Type B pancreatic cell (in vitro differentiated cells): ENCODE results near the gene FOXP4. TPM values are rescaled to one million over a fixed set of nuclear protein-coding genes. Genes with fewer than 3 reads are reported as not detected.

Experiments
- DNase-seq: peaks from one replicate; pipeline ENCODE4 v3.0.0; 2021; ENCODE audit warnings: mixed read lengths; ENCODE audit not compliant: unreplicated experiment; ENCODE audit errors: extremely low spot score
- H3K27ac Mint-ChIP-seq: 2 replicates; pipeline ENCODE4 v1.8.0; 2021; ENCODE audit warnings: mild to moderate bottlenecking, mixed read lengths
- H3K27me3 Mint-ChIP-seq: 2 replicates; pipeline ENCODE4 v1.8.0; 2021; ENCODE audit warnings: mixed read lengths
- H3K36me3 Mint-ChIP-seq: 2 replicates; pipeline ENCODE4 v1.8.0; 2021; ENCODE audit warnings: mixed read lengths
- H3K4me1 Mint-ChIP-seq: one replicate; pipeline ENCODE4 v1.8.0; 2021; ENCODE audit warnings: mixed read lengths; ENCODE audit not compliant: unreplicated experiment
- H3K4me3 Mint-ChIP-seq: 2 replicates; pipeline ENCODE4 v1.8.0; 2021; ENCODE audit warnings: mild to moderate bottlenecking, mixed read lengths
- H3K9me3 Mint-ChIP-seq: 2 replicates; pipeline ENCODE4 v1.8.0; 2021; ENCODE audit warnings: mixed read lengths
- CTCF ChIP-seq: fragments of 200-600 bp; sonication (generic); conservative IDR thresholded peaks from 2 replicates; pipeline ENCODE4 v1.5.0; 2021; ENCODE audit warnings: antibody characterized with exemption, mild to moderate bottlenecking
- total RNA-seq: library from RNA; stranded (reverse); gene quantifications from 2 replicates; pipeline ENCODE4 v1.2.1, GENCODE V29; 2021; ENCODE audit warnings: low replicate concordance

The FOXP4 gene
- total RNA-seq, 1 donor from 2014 or later, result 100 TPM

- Mint-ChIP-seq H3K4me3 (no peak overlapping the region), H3K27me3 (no peaks in the 10 kb centered on the region), H3K27ac (peak overlapping the region; percentile 77)
Observed at GRCh38 chr6:41623330-41623729, 77.1 kb downstream of the FOXP4 start.

GRCh38 chr6:41624621-41625380 is 78.6 kb downstream of the FOXP4 start:
- no peaks in the 10 kb centered on the region for H3K27me3 Mint-ChIP-seq
- no peaks in the 10 kb centered on the region for H3K9me3 Mint-ChIP-seq
- no peak for TF ChIP-seq CTCF
- H3K4me1 Mint-ChIP-seq, result peaks cover 37% of the 10 kb centered on the region
- no peak for DNase-seq
- H3K27ac Mint-ChIP-seq, result no peak overlapping the region
- no peaks in the 10 kb centered on the region for H3K36me3 Mint-ChIP-seq
- no peak overlapping the region for H3K4me3 Mint-ChIP-seq

More at GRCh38 chr6:41623330-41623729, 77.1 kb downstream of the FOXP4 start:
- TF ChIP-seq CTCF, result no peak
- no peak for DNase-seq
- H3K36me3 Mint-ChIP-seq, result no peaks in the 10 kb centered on the region
- H3K9me3 Mint-ChIP-seq, result no peaks in the 10 kb centered on the region
- H3K4me1 Mint-ChIP-seq, result peaks cover 43% of the 10 kb centered on the region

- Mint-ChIP-seq H3K4me1 (peaks cover 37% of the 10 kb centered on the region), H3K36me3 (no peaks in the 10 kb centered on the region), H3K27ac (no peak overlapping the region), H3K27me3 (no peaks in the 10 kb centered on the region), H3K4me3 (no peak overlapping the region), H3K9me3 (no peaks in the 10 kb centered on the region)
- TF ChIP-seq CTCF, result no peak
- DNase-seq, result no peak
Observed at GRCh38 chr6:41625442-41625841, 79.3 kb downstream of the FOXP4 start.

- no peak for DNase-seq
- TF ChIP-seq CTCF, result no peak
- no peak overlapping the region for H3K4me3 Mint-ChIP-seq
- H3K9me3 Mint-ChIP-seq, result no peaks in the 10 kb centered on the region
- H3K27me3 Mint-ChIP-seq, result no peaks in the 10 kb centered on the region
- H3K36me3 Mint-ChIP-seq, result no peaks in the 10 kb centered on the region
- H3K4me1 Mint-ChIP-seq, result peaks cover 41% of the 10 kb centered on the region
- no peak overlapping the region for H3K27ac Mint-ChIP-seq
Observed at GRCh38 chr6:41626022-41626421, 79.8 kb downstream of the FOXP4 start.

- no peak overlapping the region for H3K27ac Mint-ChIP-seq
- H3K9me3 Mint-ChIP-seq, result no peaks in the 10 kb centered on the region
- no peaks in the 10 kb centered on the region for H3K36me3 Mint-ChIP-seq
- TF ChIP-seq CTCF, result no peak
- no peak for DNase-seq
- peaks cover 6% of the 10 kb centered on the region for H3K27me3 Mint-ChIP-seq
- H3K4me1 Mint-ChIP-seq, result peaks cover 45% of the 10 kb centered on the region
- no peak overlapping the region for H3K4me3 Mint-ChIP-seq
Observed at GRCh38 chr6:41626917-41627316, 80.7 kb downstream of the FOXP4 start.
